DMS153 (cell line): ENCODE results near the gene YAE1.
"Not testable (repeated sequence)": the region's sequence is repeated elsewhere in the genome, so short reads cannot be mapped to it uniquely, and the experiment has no call there.

Experiments
- DNase-seq: peaks from one replicate; lab custom pipeline; 2025; lab: John Stamatoyannopoulos, UW

Gene YAE1

GRCh38 chr7:39566023-39566921, at the start of gene YAE1:
Gene YAE1 (plus strand): TSS chr7:39566404. CDS start chr7:39566419, 15 bp downstream.
- peak; percentile 74 for DNase-seq

- no peak for DNase-seq
Observed at GRCh38 chr7:39516498-39516897, 49.7 kb upstream of the YAE1 start.

- DNase-seq: no peak
Observed at GRCh38 chr7:39517240-39517639, 49.0 kb upstream of the YAE1 start.

- DNase-seq: no peak
Observed at GRCh38 chr7:39525926-39526325, 40.3 kb upstream of the YAE1 start.

- DNase-seq: no peak
Observed at GRCh38 chr7:39526666-39527065, 39.5 kb upstream of the YAE1 start.

GRCh38 chr7:39527296-39527695, 38.9 kb upstream of the YAE1 start:
- no peak for DNase-seq

- no peak for DNase-seq
Observed at GRCh38 chr7:39527951-39528350, 38.3 kb upstream of the YAE1 start.

GRCh38 chr7:39528849-39529248, 37.4 kb upstream of the YAE1 start:
- DNase-seq: no peak

- no peak for DNase-seq
Observed at GRCh38 chr7:39529582-39529981, 36.6 kb upstream of the YAE1 start.

GRCh38 chr7:39530971-39531370, 35.2 kb upstream of the YAE1 start:
- DNase-seq: no peak

- DNase-seq: no peak
Observed at GRCh38 chr7:39531818-39532217, 34.4 kb upstream of the YAE1 start.

- no peak for DNase-seq
Observed at GRCh38 chr7:39532832-39533231, 33.4 kb upstream of the YAE1 start.

GRCh38 chr7:39534599-39534998, 31.6 kb upstream of the YAE1 start:
- no peak for DNase-seq

- DNase-seq: no peak
Observed at GRCh38 chr7:39535064-39535463, 31.1 kb upstream of the YAE1 start.

GRCh38 chr7:39535720-39536119, 30.5 kb upstream of the YAE1 start:
- no peak for DNase-seq

GRCh38 chr7:39536951-39537350, 29.3 kb upstream of the YAE1 start:
- no peak for DNase-seq

- DNase-seq: peak; percentile 27
Observed at GRCh38 chr7:39539816-39540215, 26.4 kb upstream of the YAE1 start.

- DNase-seq: peak; percentile 98
Observed at GRCh38 chr7:39540320-39540719, 25.9 kb upstream of the YAE1 start.

- no peak for DNase-seq
Observed at GRCh38 chr7:39541511-39541910, 24.7 kb upstream of the YAE1 start.

- DNase-seq: not testable (repeated sequence)
Observed at GRCh38 chr7:39544774-39545173, 21.4 kb upstream of the YAE1 start.

GRCh38 chr7:39547336-39547735, 18.9 kb upstream of the YAE1 start:
- DNase-seq: no peak

- DNase-seq: no peak
Observed at GRCh38 chr7:39550411-39550810, 15.8 kb upstream of the YAE1 start.

- DNase-seq: no peak
Observed at GRCh38 chr7:39553436-39553835, 12.8 kb upstream of the YAE1 start.

GRCh38 chr7:39554583-39555165, 11.5 kb upstream of the YAE1 start:
- no peak for DNase-seq
